H9 (cell line): Measurements from ENCODE around the gene INTS6. TPM values are rescaled to one million over a fixed set of nuclear protein-coding genes. Genes with fewer than 3 reads are reported as not detected.

Source experiments
- DNase-seq: peaks from one replicate; pipeline ENCODE4 v3.0.0-alpha.2; 2017
- H2AFZ ChIP-seq: one replicate; pipeline ENCODE4 v1.6.1; 2013; ENCODE audit warnings: mild to moderate bottlenecking, low read length, control low read depth, moderate library complexity
- H2AK5ac ChIP-seq: 2 replicates; pipeline ENCODE4 v1.6.1; 2013; ENCODE audit warnings: low read length, control low read depth, mixed read lengths; ENCODE audit not compliant: insufficient read length
- H2BK120ac ChIP-seq: one replicate; pipeline ENCODE4 v1.6.1; 2013; ENCODE audit warnings: low read depth, mild to moderate bottlenecking, low read length, control low read depth, inconsistent platforms; ENCODE audit not compliant: poor library complexity, severe bottlenecking
- H2BK12ac ChIP-seq: 2 replicates; pipeline ENCODE4 v1.6.1; 2013; ENCODE audit warnings: low read length, control low read depth, mixed read lengths, low read depth; ENCODE audit not compliant: insufficient read length
- H2BK15ac ChIP-seq: 2 replicates; pipeline ENCODE4 v1.6.1; 2013; ENCODE audit warnings: low read depth, low read length, control low read depth
- H2BK20ac ChIP-seq: one replicate; pipeline ENCODE4 v1.6.1; 2013; ENCODE audit warnings: low read depth, mild to moderate bottlenecking, low read length, control low read depth, inconsistent platforms; ENCODE audit not compliant: poor library complexity, severe bottlenecking
- H2BK5ac ChIP-seq: 2 replicates; pipeline ENCODE4 v1.6.1; 2013; ENCODE audit warnings: low read length, control low read depth, mixed read lengths; ENCODE audit not compliant: insufficient read length
- H3K14ac ChIP-seq: 2 replicates; pipeline ENCODE4 v1.6.1; 2013; ENCODE audit warnings: low read length, control low read depth; ENCODE audit not compliant: insufficient read depth
- H3K18ac ChIP-seq: 2 replicates; pipeline ENCODE4 v1.6.1; 2013; ENCODE audit warnings: low read depth, mild to moderate bottlenecking, mixed read lengths, low read length, control low read depth; ENCODE audit not compliant: insufficient read length
- H3K23ac ChIP-seq: 2 replicates; pipeline ENCODE4 v1.6.1; 2013; ENCODE audit warnings: low read length, control low read depth, mixed read lengths, low read depth; ENCODE audit not compliant: insufficient read length
- H3K23me2 ChIP-seq: 2 replicates; pipeline ENCODE4 v1.6.1; 2013; ENCODE audit warnings: low read depth, mild to moderate bottlenecking, mixed read lengths, low read length, control low read depth; ENCODE audit not compliant: insufficient read length, poor library complexity, severe bottlenecking
- H3K27ac ChIP-seq: 2 replicates; pipeline ENCODE4 v1.5.1; 2013; ENCODE audit warnings: low read length, control low read depth, mixed read lengths, low read depth; ENCODE audit not compliant: insufficient read length
- H3K27me3 ChIP-seq: 2 replicates; pipeline ENCODE4 v1.6.1; 2013; ENCODE audit warnings: low read length, control low read depth, inconsistent platforms; ENCODE audit not compliant: insufficient read depth
- H3K4ac ChIP-seq: 2 replicates; pipeline ENCODE4 v1.6.1; 2013; ENCODE audit warnings: low read depth, mild to moderate bottlenecking, control low read depth, inconsistent platforms, low read length, moderate library complexity
- H3K4me1 ChIP-seq: 2 replicates; pipeline ENCODE4 v1.6.1; 2013; ENCODE audit warnings: low read length, control low read depth, inconsistent platforms; ENCODE audit not compliant: insufficient read depth
- H3K4me2 ChIP-seq: 2 replicates; pipeline ENCODE4 v1.6.1; 2013; ENCODE audit warnings: low read length, control low read depth, mixed read lengths; ENCODE audit not compliant: insufficient read length, insufficient read depth
- H3K56ac ChIP-seq: 2 replicates; pipeline ENCODE4 v1.6.1; 2013; ENCODE audit warnings: low read depth, mild to moderate bottlenecking, mixed read lengths, low read length, control low read depth; ENCODE audit not compliant: insufficient read length
- H3K79me1 ChIP-seq: 2 replicates; pipeline ENCODE4 v1.6.1; 2013; ENCODE audit warnings: low read depth, mild to moderate bottlenecking, moderate library complexity, low read length, control low read depth, inconsistent platforms; ENCODE audit not compliant: insufficient read depth, poor library complexity, severe bottlenecking
- H3K79me2 ChIP-seq: 2 replicates; pipeline ENCODE4 v1.6.1; 2013; ENCODE audit warnings: low read length, control low read depth, inconsistent platforms; ENCODE audit not compliant: insufficient read depth
- H3K9ac ChIP-seq: 2 replicates; pipeline ENCODE4 v1.6.1; 2013; ENCODE audit warnings: low read length, control low read depth, mixed read lengths; ENCODE audit not compliant: insufficient read length; ENCODE audit errors: extremely low read depth
- H3K9me3 ChIP-seq: one replicate; pipeline ENCODE4 v1.6.1; 2013; ENCODE audit warnings: low read depth, low read length, inconsistent platforms; ENCODE audit not compliant: control insufficient read depth
- H3T11ph ChIP-seq: one replicate; pipeline ENCODE4 v1.6.1; 2013; ENCODE audit warnings: mild to moderate bottlenecking, low read length, control low read depth, inconsistent platforms
- H4K20me1 ChIP-seq: one replicate; pipeline ENCODE4 v1.6.1; 2013; ENCODE audit not compliant: control insufficient read depth, insufficient read length, insufficient read depth
- H4K5ac ChIP-seq: 2 replicates; pipeline ENCODE4 v1.6.1; 2013; ENCODE audit warnings: low read depth, mild to moderate bottlenecking, mixed read lengths, low read length, control low read depth; ENCODE audit not compliant: insufficient read length
- H4K8ac ChIP-seq: replicated peaks from 2 replicates; pipeline ENCODE4 v1.6.1; 2013; ENCODE audit warnings: low read length, control low read depth, mixed read lengths, low read depth; ENCODE audit not compliant: insufficient read length
- H4K91ac ChIP-seq: 2 replicates; pipeline ENCODE4 v1.6.1; 2013; ENCODE audit warnings: low read depth, mild to moderate bottlenecking, moderate library complexity, mixed read lengths, low read length, control low read depth; ENCODE audit not compliant: insufficient read length
- H3K27ac Mint-ChIP-seq, 3 experiments: 2 replicates in 2 of 3; 3 replicates in 1 of 3; pipeline ENCODE4 v1.8.0; 2020 to 2021; ENCODE audit warnings: mixed read lengths in 3 of 3, mild to moderate bottlenecking in 1 of 3, moderate library complexity in 1 of 3
- H3K27me3 Mint-ChIP-seq: 2 replicates; pipeline ENCODE4 v1.8.0; 2021; ENCODE audit warnings: low read depth, mild to moderate bottlenecking, moderate library complexity, mixed read lengths
- H3K36me3 Mint-ChIP-seq, 3 experiments: 2 replicates in 2 of 3; 3 replicates in 1 of 3; pipeline ENCODE4 v1.8.0; 2020 to 2021; ENCODE audit warnings: low read depth in 3 of 3, mixed read lengths in 3 of 3; ENCODE audit not compliant: insufficient read depth in 1 of 3
- H3K4me1 Mint-ChIP-seq, 2 experiments: 2 replicates each; pipeline ENCODE4 v1.8.0; 2020; ENCODE audit warnings: mixed read lengths in 2 of 2
- H3K4me3 Mint-ChIP-seq, 2 experiments: 2 replicates in 1 of 2; 3 replicates in 1 of 2; pipeline ENCODE4 v1.8.0; 2020 to 2021; ENCODE audit warnings: mild to moderate bottlenecking in 2 of 2, mixed read lengths in 2 of 2, moderate library complexity in 1 of 2
- H3K9me3 Mint-ChIP-seq, 2 experiments: 2 replicates in 1 of 2; 3 replicates in 1 of 2; pipeline ENCODE4 v1.8.0; 2020; ENCODE audit warnings: mild to moderate bottlenecking in 2 of 2, mixed read lengths in 2 of 2, moderate library complexity in 1 of 2
- WGBS: extraction: QIAGEN DNeasy Blood & Tissue Kit; methylation state at CpG from one replicate; pipeline ENCODE4 v1.1.7; 2013; ENCODE audit warnings: missing lambda C conversion rate, low lambda C conversion rate, mixed read lengths; ENCODE audit not compliant: insufficient read length; ENCODE audit errors: extremely low coverage; 5-methylcytosine and 5-hydroxymethylcytosine counted together
- total RNA-seq: library from RNA; stranded (reverse); gene quantifications from 2 replicates; pipeline ENCODE4 v1.2.1, GENCODE V29; 2021
- TF ChIP-seq, protein P1 (sequence below): fragments of 200-600 bp; sonication (generic); conservative IDR thresholded peaks from 3 replicates; pipeline ENCODE4 v1.8.0; 2021; ENCODE audit warnings: antibody characterized with exemption, mild to moderate bottlenecking

INTS6 gene
- total RNA-seq, 1 experiment from 2014 or later: 61.2 TPM

DNA sequence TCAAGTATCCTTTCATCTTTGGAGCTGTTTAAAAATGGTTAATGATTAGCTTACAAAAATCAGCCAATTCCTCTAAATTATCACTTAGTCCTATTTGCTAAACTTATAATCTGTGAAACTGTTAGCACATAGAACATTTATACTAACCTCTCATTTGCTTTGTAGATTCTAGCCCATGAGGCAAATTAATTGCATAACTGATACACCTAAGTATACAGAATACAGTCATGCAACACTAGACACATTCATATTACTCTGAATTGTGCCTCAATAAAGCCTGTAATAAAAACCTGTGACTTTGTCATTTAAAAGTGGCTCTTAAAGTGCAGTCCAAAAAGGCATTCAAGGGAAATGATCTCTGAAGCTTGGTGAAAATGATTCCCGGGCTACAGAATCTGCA, 92.3 kb downstream of the INTS6 start:
- no peak overlapping the region for H3K4ac ChIP-seq
- Mint-ChIP-seq H3K9me3 (no peaks in the 10 kb centered on the region), H3K4me3 (no peak overlapping the region), H3K27me3 (no peaks in the 10 kb centered on the region), H3K27ac (peak overlapping the region in 1 of 3 experiments; percentile 73; a peak in 2 of 7 replicates), H3K4me1 (peaks cover 11 to 34% of the 10 kb centered on the region in 2 experiments), H3K36me3 (peaks cover 0 to 32% (median 18%) of the 10 kb centered on the region in 3 experiments; a peak in 5 of 7 replicates)
- no peaks in the 10 kb centered on the region for H3K27me3 ChIP-seq
- no peak overlapping the region for H3K14ac ChIP-seq
- no peaks in the 10 kb centered on the region for H3K23me2 ChIP-seq
- H4K5ac ChIP-seq: no peak overlapping the region
- H2BK120ac ChIP-seq: no peak overlapping the region
- no peak overlapping the region for H3T11ph ChIP-seq
- H3K79me2 ChIP-seq: no peaks in the 10 kb centered on the region
- H2BK5ac ChIP-seq: no peak overlapping the region
- H3K4me2 ChIP-seq: no peak overlapping the region
- no peak overlapping the region for H3K27ac ChIP-seq
- no peak overlapping the region for H3K18ac ChIP-seq
- no peak overlapping the region for H4K91ac ChIP-seq
- H3K56ac ChIP-seq: no peak overlapping the region
- no peak for DNase-seq
- H2AK5ac ChIP-seq: no peak overlapping the region
- WGBS: no CpG with 5 or more reads among the region's 1 CpG
- TF ChIP-seq, protein P1, sequence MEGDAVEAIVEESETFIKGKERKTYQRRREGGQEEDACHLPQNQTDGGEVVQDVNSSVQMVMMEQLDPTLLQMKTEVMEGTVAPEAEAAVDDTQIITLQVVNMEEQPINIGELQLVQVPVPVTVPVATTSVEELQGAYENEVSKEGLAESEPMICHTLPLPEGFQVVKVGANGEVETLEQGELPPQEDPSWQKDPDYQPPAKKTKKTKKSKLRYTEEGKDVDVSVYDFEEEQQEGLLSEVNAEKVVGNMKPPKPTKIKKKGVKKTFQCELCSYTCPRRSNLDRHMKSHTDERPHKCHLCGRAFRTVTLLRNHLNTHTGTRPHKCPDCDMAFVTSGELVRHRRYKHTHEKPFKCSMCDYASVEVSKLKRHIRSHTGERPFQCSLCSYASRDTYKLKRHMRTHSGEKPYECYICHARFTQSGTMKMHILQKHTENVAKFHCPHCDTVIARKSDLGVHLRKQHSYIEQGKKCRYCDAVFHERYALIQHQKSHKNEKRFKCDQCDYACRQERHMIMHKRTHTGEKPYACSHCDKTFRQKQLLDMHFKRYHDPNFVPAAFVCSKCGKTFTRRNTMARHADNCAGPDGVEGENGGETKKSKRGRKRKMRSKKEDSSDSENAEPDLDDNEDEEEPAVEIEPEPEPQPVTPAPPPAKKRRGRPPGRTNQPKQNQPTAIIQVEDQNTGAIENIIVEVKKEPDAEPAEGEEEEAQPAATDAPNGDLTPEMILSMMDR: no peak
- H4K8ac ChIP-seq: no peak overlapping the region
- no peaks in the 10 kb centered on the region for H4K20me1 ChIP-seq
- no peaks in the 10 kb centered on the region for H3K9me3 ChIP-seq
- no peak overlapping the region for H2BK20ac ChIP-seq
- no peak overlapping the region for H2BK12ac ChIP-seq
- no peak overlapping the region for H3K9ac ChIP-seq
- no peaks in the 10 kb centered on the region for H3K79me1 ChIP-seq
- H2AFZ ChIP-seq: no peak overlapping the region
- H3K4me1 ChIP-seq: no peaks in the 10 kb centered on the region; the same call in 1 of the 2 replicates
- no peak overlapping the region for H3K23ac ChIP-seq
- no peak overlapping the region for H2BK15ac ChIP-seq
